HEK293T (cell line): ENCODE results near the gene WDR82.

ENCODE experiments used
- BHLHE40 ChIP-seq: fragments of 450-650 bp; IDR thresholded peaks from 2 replicates; pipeline ENCODE4 v1.6.1; 2016; ENCODE audit warnings: mild to moderate bottlenecking, moderate library complexity, borderline replicate concordance
- FOXA1 ChIP-seq: fragments of 450-650 bp; IDR thresholded peaks from 2 replicates; pipeline ENCODE4 v1.6.1; 2016; ENCODE audit warnings: mild to moderate bottlenecking
- FOXM1 ChIP-seq: fragments of 450-650 bp; IDR thresholded peaks from 2 replicates; pipeline ENCODE4 v1.6.1; 2017; ENCODE audit warnings: mild to moderate bottlenecking, borderline replicate concordance
- NFRKB ChIP-seq: fragments of 450-650 bp; IDR thresholded peaks from 2 replicates; pipeline ENCODE4 v1.6.1; 2016; ENCODE audit warnings: mild to moderate bottlenecking, moderate library complexity
- SP1 ChIP-seq: fragments of 450-650 bp; IDR thresholded peaks from 2 replicates; pipeline ENCODE4 v1.6.1; 2017
- SUZ12 ChIP-seq: fragments of 450-650 bp; IDR thresholded peaks from 2 replicates; pipeline ENCODE4 v1.6.1; 2016; ENCODE audit warnings: mild to moderate bottlenecking

DNA sequence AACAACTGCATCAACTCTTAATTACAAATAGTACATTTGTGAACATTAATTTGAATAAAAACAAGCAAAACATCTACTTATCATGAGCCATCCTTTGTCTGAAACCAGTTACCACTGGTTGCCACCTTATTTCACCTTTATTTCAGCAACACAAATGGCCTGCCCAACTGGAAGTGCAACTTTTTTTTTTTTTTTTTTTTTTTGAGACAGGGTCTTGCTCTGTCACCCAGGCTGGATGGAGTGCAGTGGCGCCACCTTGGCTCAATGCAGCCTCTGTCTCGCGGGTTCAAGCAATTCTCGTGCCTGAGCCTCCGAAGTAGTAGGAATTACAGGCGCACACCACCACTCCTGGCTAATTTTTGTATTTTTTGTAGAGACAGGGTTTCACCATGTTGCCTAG lies 13.1 kb downstream of the WDR82 start:
- TF ChIP-seq SUZ12 (no peak), FOXA1 (no peak), SP1 (no peak), FOXM1 (no peak), BHLHE40 (no peak), NFRKB (no peak)
